DMS 273 (cell line): ENCODE data around the gene FOXO6.

Experiments
- DNase-seq: peaks from one replicate; lab custom pipeline; 2025; ENCODE audit not compliant: unreplicated experiment; lab: John Stamatoyannopoulos, UW

The FOXO6 gene

GRCh38 chr1:41349361-41350054 lies 11.7 kb upstream of the FOXO6 start:
- DNase-seq: no peak

GRCh38 chr1:41350055-41350378 lies 11.2 kb upstream of the FOXO6 start:
- no peak for DNase-seq

GRCh38 chr1:41351262-41352151 lies 9.7 kb upstream of the FOXO6 start:
- no peak for DNase-seq

GRCh38 chr1:41353744-41354143 lies 7.5 kb upstream of the FOXO6 start:
- no peak for DNase-seq

GRCh38 chr1:41354956-41355355 lies 6.3 kb upstream of the FOXO6 start:
- DNase-seq: peak; percentile 91

GRCh38 chr1:41355356-41355755 lies 5.9 kb upstream of the FOXO6 start:
- DNase-seq: no peak

GRCh38 chr1:41355761-41356160 lies 5.5 kb upstream of the FOXO6 start:
- DNase-seq: no peak

- DNase-seq: no peak
Observed at GRCh38 chr1:41356752-41357151, 4.5 kb upstream of the FOXO6 start.

- peak; percentile 99 for DNase-seq
Observed at GRCh38 chr1:41357451-41358101, 3.7 kb upstream of the FOXO6 start.

- peak; percentile 99 for DNase-seq
Observed at GRCh38 chr1:41358131-41359021, 2.9 kb upstream of the FOXO6 start.

GRCh38 chr1:41359211-41360073 lies 1.8 kb upstream of the FOXO6 start:
- DNase-seq: peak; percentile 94

- peak; percentile 97 for DNase-seq
Observed at GRCh38 chr1:41360074-41360785, 1.0 kb upstream of the FOXO6 start.

GRCh38 chr1:41361495-41362356 lies 492 bp downstream of the FOXO6 start:
- DNase-seq: peak; percentile 100

- DNase-seq: peak; percentile 99
Observed at GRCh38 chr1:41362357-41362721, 1.1 kb downstream of the FOXO6 start.

GRCh38 chr1:41362749-41363590 lies 1.7 kb downstream of the FOXO6 start:
- peak; percentile 99 for DNase-seq

- DNase-seq: peak; percentile 98
Observed at GRCh38 chr1:41363591-41364320, 2.5 kb downstream of the FOXO6 start.
